DOHH2 (cell line): Measurements from ENCODE around the gene ARL15.

Experiments used
- H3F3A ChIP-seq: fragments of 200-600 bp; sonication (generic), shearing (Covaris generic); 2 replicates; pipeline ENCODE4 v1.6.0; 2016; ENCODE audit warnings: antibody characterized with exemption, mild to moderate bottlenecking; ENCODE audit not compliant: control insufficient read depth, insufficient read depth
- H3K27ac ChIP-seq: fragments of 200-600 bp; sonication (generic); 2 replicates; pipeline ENCODE4 v1.5.1; 2014; ENCODE audit warnings: low read depth, mild to moderate bottlenecking, low read length, moderate library complexity
- H3K27me3 ChIP-seq: fragments of 200-600 bp; sonication (generic); 2 replicates; pipeline ENCODE4 v1.6.1; 2014; ENCODE audit warnings: mild to moderate bottlenecking, low read length, mixed read lengths; ENCODE audit not compliant: control insufficient read depth
- H3K36me3 ChIP-seq: fragments of 200-600 bp; sonication (generic); 2 replicates; pipeline ENCODE4 v1.6.1; 2014; ENCODE audit warnings: mild to moderate bottlenecking, low read length, moderate library complexity, mixed read lengths; ENCODE audit not compliant: control insufficient read depth
- H3K4me1 ChIP-seq: fragments of 200-600 bp; sonication (generic); 2 replicates; pipeline ENCODE4 v1.6.1; 2014; ENCODE audit warnings: mild to moderate bottlenecking, low read length, mixed read lengths; ENCODE audit not compliant: control insufficient read depth
- H3K4me2 ChIP-seq: fragments of 200-600 bp; sonication (generic); 2 replicates; pipeline ENCODE4 v1.6.0; 2014; ENCODE audit warnings: mild to moderate bottlenecking, low read length, moderate library complexity
- H3K4me3 ChIP-seq: fragments of 200-600 bp; sonication (generic); 2 replicates; pipeline ENCODE4 v1.5.1; 2014; ENCODE audit warnings: mild to moderate bottlenecking, low read length, mixed read lengths
- H3K79me2 ChIP-seq: fragments of 200-600 bp; sonication (generic); 2 replicates; pipeline ENCODE4 v1.6.1; 2014; ENCODE audit warnings: mild to moderate bottlenecking, low read length, mixed read lengths; ENCODE audit not compliant: control insufficient read depth
- H3K9me2 ChIP-seq: fragments of 200-600 bp; sonication (generic); replicated peaks from 2 replicates; pipeline ENCODE4 v1.6.1; 2014; ENCODE audit warnings: mild to moderate bottlenecking, low read length, mixed read lengths; ENCODE audit not compliant: control insufficient read depth
- H3K9me3 ChIP-seq: fragments of 200-600 bp; sonication (generic); 2 replicates; pipeline ENCODE4 v1.6.1; 2014; ENCODE audit warnings: antibody characterized with exemption, low read length, mixed read lengths; ENCODE audit not compliant: control insufficient read depth, insufficient read depth
- H4K20me1 ChIP-seq: fragments of 200-600 bp; sonication (generic); 2 replicates; pipeline ENCODE4 v1.6.0; 2014; ENCODE audit warnings: low read depth, mild to moderate bottlenecking, antibody characterized with exemption, low read length, moderate library complexity; ENCODE audit not compliant: control insufficient read depth, insufficient read depth
- EZH2phosphoT487 ChIP-seq: fragments of 200-600 bp; sonication (generic); IDR thresholded peaks from 2 replicates; pipeline ENCODE4 v1.6.1; 2017; ENCODE audit warnings: borderline replicate concordance, mild to moderate bottlenecking, antibody characterized with exemption, low read length, moderate library complexity, mixed read lengths
- TF ChIP-seq, protein P1 (sequence below): fragments of 200-600 bp; sonication (generic); IDR thresholded peaks from one replicate; pipeline ENCODE4 v1.5.1; 2014; ENCODE audit warnings: antibody characterized with exemption, mild to moderate bottlenecking, low read depth, low read length; ENCODE audit not compliant: poor library complexity, severe bottlenecking

Gene ARL15

GRCh38 chr5:54337523-54337922 lies 27.1 kb upstream of the ARL15 start:
- H4K20me1 ChIP-seq: no peaks in the 10 kb centered on the region
- H3K4me2 ChIP-seq: no peak overlapping the region
- H3K4me3 ChIP-seq: no peak overlapping the region
- H3K79me2 ChIP-seq: no peaks in the 10 kb centered on the region
- no peaks in the 10 kb centered on the region for H3F3A ChIP-seq
- no peak overlapping the region for H3K27ac ChIP-seq
- 0 out of 2 replicates have a peak, but pooled peaks cover 2% of the 10 kb centered on the region for H3K9me2 ChIP-seq
- H3K4me1 ChIP-seq: no peaks in the 10 kb centered on the region
- H3K9me3 ChIP-seq: peaks cover 3% of the 10 kb centered on the region; the same call in 1 of the 2 replicates
- TF ChIP-seq, protein P1, sequence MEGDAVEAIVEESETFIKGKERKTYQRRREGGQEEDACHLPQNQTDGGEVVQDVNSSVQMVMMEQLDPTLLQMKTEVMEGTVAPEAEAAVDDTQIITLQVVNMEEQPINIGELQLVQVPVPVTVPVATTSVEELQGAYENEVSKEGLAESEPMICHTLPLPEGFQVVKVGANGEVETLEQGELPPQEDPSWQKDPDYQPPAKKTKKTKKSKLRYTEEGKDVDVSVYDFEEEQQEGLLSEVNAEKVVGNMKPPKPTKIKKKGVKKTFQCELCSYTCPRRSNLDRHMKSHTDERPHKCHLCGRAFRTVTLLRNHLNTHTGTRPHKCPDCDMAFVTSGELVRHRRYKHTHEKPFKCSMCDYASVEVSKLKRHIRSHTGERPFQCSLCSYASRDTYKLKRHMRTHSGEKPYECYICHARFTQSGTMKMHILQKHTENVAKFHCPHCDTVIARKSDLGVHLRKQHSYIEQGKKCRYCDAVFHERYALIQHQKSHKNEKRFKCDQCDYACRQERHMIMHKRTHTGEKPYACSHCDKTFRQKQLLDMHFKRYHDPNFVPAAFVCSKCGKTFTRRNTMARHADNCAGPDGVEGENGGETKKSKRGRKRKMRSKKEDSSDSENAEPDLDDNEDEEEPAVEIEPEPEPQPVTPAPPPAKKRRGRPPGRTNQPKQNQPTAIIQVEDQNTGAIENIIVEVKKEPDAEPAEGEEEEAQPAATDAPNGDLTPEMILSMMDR: no peak
- TF ChIP-seq EZH2phosphoT487: no peak
- no peaks in the 10 kb centered on the region for H3K36me3 ChIP-seq
- no peaks in the 10 kb centered on the region for H3K27me3 ChIP-seq

DNA sequence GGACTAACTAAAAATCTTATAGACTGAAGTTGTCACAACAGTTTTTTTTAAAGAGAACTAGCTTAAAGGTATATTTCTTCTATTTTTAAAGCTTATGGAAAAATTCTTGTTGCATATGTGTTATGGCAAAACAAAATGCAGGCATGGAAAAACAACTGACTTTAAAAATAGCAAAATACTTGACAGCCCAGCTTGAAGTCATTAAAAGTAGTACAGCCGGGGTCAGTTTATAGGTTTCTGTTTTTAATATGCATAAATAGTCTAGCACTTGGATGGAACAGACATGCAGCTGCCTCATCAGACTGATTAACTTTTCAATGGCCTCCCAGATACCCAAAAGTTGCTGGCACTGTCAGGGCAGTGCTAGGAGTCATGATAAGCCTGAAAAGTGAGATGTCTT lies 22.3 kb upstream of the ARL15 start:
- no peak for TF ChIP-seq EZH2phosphoT487
- TF ChIP-seq, protein P1: no peak
- peaks cover 3% of the 10 kb centered on the region; the same call in 1 of the 2 replicates for H3K9me3 ChIP-seq

GRCh38 chr5:54329731-54330709 lies 19.6 kb upstream of the ARL15 start:
- Histone ChIP-seq H4K20me1 (no peaks in the 10 kb centered on the region), H3K36me3 (no peaks in the 10 kb centered on the region), H3K9me2 (0 out of 2 replicates have a peak, but pooled peaks cover 2% of the 10 kb centered on the region), H3K79me2 (no peaks in the 10 kb centered on the region), H3K9me3 (peaks cover 3% of the 10 kb centered on the region; the same call in 1 of the 2 replicates), H3K4me2 (no peak overlapping the region), H3K27me3 (peaks cover 5% of the 10 kb centered on the region; the same call in 1 of the 2 replicates), H3K4me1 (no peaks in the 10 kb centered on the region), H3F3A (no peaks in the 10 kb centered on the region), H3K27ac (no peak overlapping the region), H3K4me3 (no peak overlapping the region)
- no peak for TF ChIP-seq EZH2phosphoT487
- TF ChIP-seq, protein P1: no peak

More for the DNA sequence above, 22.3 kb upstream of the ARL15 start:
- 0 out of 2 replicates have a peak, but pooled peaks cover 2% of the 10 kb centered on the region for H3K27me3 ChIP-seq
- H3K36me3 ChIP-seq: no peaks in the 10 kb centered on the region
- H3F3A ChIP-seq: no peaks in the 10 kb centered on the region
- no peak overlapping the region for H3K4me3 ChIP-seq
- H3K79me2 ChIP-seq: no peaks in the 10 kb centered on the region
- no peaks in the 10 kb centered on the region for H3K4me1 ChIP-seq
- H3K27ac ChIP-seq: no peak overlapping the region
- H3K9me2 ChIP-seq: 0 out of 2 replicates have a peak, but pooled peaks cover 2% of the 10 kb centered on the region
- no peak overlapping the region for H3K4me2 ChIP-seq
- H4K20me1 ChIP-seq: no peaks in the 10 kb centered on the region
